NCI-H510A (cell line): ENCODE results near the gene TIPRL.
"Not testable (repeated sequence)": the region's sequence is repeated elsewhere in the genome, so short reads cannot be mapped to it uniquely, and the experiment has no call there.

Experiments used
- DNase-seq: peaks from one replicate; lab custom pipeline; 2025; lab: John Stamatoyannopoulos, UW

TIPRL gene

GRCh38 chr1:168159251-168159650 lies 19.5 kb upstream of the TIPRL start:
- DNase-seq, result no peak

DNA sequence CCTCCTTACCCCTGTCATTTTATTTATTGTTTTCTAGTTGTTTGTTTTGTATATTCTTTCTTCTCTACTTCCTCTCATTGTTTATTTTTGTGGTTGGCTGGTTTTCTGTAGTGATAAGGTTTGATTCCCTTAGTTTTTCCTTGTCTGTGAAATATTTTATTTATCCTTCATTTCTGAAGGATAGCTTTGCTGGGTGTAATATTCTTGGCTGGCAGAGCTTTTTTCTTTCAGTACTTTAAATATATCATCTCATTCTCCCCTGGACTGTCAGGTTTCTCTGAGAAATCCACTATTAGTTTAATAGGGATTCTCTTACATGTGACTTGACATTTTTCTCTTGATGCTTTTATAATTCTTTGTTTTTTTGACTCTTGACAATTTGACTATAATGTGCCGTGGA lies 18.8 kb upstream of the TIPRL start:
- DNase-seq, result no peak

GRCh38 chr1:168161459-168161858 lies 17.3 kb upstream of the TIPRL start:
- DNase-seq, result no peak

DNA sequence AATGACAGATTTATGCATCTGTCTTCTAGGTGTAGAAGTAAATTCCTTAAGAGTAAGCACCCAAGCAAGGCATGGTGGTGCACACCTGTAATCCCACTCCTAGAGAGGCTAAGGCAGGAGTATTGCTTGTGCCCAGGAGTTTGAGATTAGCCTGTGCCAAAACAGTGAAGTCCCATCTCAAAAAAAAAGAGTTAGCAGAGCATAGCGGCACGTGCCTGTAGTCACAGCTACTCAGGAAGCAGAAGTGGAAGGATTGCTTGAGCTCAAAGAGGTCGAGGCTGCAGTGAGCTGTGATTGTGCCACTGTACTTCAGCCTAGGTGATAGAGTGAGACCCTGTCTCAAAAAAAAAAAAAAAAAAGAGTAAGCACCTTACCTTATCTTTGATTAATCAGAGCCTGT lies 15.1 kb upstream of the TIPRL start:
- no peak for DNase-seq

- DNase-seq, result no peak
Measured at GRCh38 chr1:168164771-168165170, 14.0 kb upstream of the TIPRL start.

GRCh38 chr1:168167806-168168205 lies 11.0 kb upstream of the TIPRL start:
- no peak for DNase-seq

DNA sequence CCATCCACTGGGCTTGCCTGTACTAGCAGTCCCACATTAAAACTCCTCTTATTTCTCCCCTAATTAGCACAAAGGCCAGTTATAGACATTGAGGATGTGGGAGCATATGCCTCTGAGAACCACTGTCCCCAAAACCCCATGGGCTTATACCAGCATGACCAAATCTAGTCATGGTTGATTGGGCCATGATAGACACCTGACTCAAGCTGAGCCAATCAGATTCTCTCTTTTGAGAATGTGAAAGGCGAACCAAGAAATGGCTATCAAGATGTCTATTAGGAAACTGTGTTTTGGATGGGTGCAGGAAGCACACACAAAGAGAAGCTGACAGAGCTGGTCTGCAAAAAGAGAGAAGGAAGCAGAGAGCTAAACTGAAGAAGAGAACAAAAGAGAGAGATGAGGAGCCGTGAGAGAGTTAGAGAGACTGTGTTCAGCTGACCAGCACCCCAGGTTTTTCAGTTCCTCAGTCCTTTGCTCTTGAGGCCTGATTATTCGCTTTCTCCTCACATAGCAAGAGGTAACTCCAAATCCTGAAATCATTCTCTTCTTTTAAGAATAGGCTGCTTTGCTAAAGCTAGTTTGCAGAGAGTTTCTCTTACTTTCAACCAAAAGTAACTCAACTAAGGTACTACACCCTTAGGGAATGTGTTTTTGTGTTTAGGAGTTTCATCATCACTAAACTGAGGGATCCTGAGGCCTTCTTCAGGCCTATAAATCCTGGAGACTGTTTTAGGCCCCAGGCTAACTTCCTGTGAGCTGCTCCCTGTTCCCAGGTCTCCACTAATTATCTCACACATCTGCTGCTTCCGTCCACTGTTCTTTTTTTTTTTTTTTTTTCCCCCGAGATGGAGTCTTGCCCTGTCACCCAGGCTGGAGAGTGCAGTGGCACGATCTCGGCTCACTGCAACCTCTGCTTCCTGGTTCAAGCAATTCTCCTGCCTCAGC lies 7.9 kb upstream of the TIPRL start:
- DNase-seq, result no peak

GRCh38 chr1:168172250-168172915 lies 6.4 kb upstream of the TIPRL start:
- DNase-seq, result no peak

DNA sequence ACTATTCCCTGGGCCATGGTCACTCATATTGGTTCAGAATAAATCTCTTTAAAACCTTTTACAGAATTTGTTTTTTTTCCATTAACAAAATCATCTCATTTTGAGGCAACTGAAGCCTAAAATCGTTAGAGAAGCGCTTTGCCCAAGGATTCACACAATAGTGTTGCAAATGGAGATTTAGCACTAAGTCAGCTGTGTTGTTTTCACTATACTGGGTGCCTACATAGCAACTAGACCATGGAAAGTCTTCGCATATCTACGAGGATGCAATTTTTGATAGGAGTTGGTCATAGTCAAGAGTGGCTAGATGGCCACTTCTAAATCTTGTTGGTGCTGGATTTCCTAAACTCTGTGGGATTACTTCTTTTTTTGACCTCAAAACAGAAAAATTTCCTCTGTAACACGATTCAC lies 530 bp upstream of the TIPRL start:
- DNase-seq, result no peak

DNA sequence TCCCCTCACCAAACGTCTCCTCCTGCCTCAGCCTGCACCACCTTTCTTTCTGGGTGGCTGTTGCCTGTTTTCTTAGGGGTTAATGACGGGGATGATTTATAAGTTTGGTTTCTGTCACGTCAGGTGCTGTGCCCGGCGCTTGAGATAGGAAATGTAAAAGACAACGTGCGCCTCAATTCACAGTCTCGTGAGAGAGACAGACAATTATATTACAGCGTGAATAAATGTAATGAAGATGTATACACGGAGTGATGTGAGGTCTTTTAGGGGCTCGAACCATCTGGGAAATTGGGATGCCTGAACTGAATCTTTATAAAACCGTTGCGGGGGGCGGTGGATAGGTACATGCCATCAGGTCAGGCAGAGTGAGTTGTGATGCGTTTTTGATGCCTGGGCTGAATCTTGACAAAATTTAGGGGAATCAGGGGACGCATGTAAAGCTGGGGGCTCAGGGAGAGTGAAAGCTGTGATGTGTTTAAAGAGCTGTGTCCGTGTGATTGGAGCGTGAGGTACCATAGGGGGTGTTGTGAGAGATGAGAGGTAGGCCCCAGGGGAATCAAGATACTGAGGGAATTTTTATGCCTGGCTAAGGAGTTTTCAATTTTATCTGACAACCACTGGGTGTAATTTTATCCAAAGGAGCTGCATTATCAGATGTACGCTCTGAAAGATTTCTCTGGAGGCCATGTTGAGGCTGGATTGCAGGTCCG lies 831 bp downstream of the TIPRL start:
- no peak for DNase-seq

DNA sequence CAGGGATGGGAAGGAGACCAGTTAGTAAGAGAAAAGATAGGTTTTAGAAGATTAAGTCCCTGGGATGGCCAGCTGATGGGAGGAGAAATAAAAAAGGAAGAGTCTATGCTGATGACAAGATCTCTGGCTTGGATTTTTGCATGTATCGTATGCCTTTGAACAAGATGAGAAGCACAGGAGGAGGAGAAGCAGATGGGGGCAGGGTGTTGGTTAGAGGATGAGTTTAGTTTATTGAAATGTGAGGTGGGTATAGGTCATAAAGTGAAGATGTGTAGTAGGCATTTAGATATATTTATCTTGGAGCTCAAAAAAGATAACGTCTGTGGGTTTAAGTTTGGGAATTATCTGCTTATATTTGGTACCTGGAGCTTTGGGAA lies 1.4 kb downstream of the TIPRL start:
- DNase-seq, result no peak

DNA sequence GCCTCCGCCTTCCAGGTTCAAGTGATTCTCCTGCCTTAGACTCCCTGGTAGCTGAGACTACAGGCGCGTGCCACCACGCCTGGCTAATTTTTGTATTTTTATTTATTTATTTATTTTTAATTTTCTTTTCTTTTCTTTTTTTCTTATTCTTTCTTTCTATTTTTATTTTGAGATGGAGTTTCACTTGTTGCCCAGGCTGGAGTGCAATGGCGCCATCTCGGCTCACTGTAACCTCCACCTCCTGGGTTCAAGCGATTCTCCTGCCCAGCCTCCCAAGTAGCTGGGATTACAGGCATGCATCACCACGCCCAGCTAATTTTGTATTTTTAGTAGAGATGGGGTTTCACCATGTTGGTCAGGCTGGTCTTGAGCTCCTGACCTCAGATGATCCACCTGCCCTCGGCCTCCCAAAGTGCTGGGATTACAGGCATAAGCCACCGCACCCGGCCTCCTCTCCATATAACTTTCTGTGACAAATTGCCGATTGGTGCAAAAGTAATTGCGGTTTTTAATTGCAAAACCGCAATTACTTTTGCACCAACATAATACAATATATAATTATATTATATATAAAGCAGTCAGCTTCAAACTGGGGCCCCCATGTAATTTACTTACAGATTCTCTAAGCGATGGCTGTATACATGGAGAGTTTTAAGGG lies 2.4 kb downstream of the TIPRL start:
- not testable (repeated sequence) for DNase-seq

DNA sequence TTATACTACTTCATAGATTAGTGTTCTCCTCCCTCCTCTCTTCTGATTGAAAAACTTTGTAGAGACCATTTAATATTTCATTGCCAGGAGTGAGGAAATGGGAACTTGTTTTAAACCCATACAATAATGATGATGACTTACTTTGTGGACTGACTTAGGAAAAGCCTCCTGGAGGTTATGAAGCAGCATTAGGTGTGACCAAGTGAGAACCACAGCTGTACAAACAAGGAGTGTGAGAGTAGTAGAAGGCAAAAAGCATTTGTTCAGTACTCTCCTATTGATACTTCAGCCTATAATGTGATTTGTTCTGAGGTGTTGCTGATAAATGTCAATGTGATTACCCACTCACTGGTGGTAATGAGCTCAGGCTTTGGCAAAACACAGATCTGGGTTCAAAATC lies 8.4 kb downstream of the TIPRL start:
- peak; percentile 54 for DNase-seq

DNA sequence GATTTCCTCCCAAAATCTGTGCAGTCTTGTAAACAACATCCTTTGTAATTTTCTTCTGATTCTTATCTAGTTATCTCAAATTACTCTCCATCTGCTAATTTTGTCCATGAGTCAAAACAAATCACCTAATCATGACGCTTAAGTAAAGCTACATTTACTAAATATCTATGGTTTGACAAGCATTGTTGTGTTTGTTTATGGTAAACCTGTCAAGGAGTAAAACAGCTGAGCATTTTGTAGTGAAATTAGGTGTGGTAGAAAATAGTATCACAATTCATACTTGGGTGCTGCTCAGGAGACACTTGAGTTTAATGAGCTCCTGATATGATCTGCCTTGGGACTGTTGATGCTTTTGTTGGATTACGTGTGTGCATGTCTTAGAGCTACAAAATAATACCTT lies 11.6 kb downstream of the TIPRL start:
- DNase-seq, result no peak

DNA sequence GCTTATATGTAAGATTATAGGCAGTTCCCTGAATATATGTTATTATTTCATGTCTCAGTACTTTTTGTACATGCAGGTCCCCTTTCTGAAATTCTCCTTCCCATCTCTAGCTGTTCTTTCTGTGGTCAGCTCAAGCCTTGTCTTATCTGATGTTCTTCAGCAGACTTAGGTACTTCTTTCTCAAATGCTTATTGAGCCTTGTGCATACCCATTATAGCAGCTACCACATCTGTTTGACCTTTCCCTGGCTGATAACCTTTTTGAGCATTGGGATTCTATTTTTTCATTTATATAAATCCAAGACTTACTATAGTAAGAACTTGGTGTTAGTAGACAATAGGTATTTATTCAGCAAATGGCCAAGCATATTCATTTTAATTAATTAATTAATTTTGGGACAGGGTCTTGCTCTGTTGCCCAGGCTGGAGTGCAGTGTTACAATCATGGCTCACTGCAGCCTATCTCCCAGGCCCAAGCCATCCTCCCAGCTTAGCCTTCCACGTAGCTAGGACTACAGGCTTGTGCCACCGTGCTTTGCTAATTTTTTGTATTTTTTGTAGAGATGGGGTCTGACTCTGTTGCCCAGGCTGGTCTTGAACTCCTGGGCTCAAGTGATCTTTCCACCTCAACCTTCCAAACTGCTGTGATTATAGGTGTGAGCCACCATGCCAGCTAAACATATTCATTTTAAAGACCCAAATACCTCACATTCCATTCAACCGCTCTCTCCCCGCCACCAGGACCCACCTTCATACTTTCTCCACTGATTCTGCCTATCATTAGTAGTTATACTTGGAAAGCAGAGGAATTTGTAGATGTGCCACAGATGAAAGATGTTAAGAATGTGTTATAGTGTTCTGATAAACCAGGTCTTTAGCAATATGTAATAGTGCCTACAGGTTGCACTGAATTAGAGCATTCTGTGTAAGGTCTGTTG lies 16.7 kb downstream of the TIPRL start:
- DNase-seq, result no peak

- no peak for DNase-seq
Measured at GRCh38 chr1:168199056-168199455, 20.3 kb downstream of the TIPRL start.

DNA sequence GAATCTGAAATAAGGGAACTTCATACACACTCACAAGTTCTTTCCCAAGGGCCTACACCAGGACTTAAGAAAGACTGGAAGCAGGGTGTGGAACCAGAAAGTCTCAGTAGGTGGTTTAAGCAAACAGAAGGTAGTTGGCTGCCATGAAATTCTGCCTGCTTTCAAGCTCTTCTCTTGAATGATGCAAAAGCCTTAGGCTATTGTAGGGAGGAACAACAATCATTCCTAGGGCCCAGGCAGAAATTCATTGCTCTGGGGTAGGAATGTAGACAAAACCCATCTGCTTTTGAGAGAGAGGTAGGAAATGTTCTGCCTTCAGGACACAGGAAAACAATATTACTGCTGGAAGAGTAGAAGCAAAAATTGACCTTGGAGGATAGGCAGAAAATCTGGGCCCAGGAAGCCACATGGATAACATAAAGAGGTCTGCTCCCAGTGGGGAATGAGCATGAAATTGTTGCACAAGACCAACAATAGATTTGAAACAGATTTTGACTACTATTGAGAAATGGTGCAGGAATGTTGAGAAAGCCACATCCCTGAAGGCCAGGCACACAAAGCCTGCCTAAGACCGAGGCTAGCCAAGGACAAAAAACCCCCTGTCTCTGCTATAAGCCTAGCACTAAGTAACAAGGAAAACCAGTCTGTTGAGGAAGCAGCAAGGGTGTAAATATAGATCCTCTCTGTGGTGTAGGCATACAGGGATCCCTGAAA lies 24.3 kb downstream of the TIPRL start:
- DNase-seq, result no peak

DNA sequence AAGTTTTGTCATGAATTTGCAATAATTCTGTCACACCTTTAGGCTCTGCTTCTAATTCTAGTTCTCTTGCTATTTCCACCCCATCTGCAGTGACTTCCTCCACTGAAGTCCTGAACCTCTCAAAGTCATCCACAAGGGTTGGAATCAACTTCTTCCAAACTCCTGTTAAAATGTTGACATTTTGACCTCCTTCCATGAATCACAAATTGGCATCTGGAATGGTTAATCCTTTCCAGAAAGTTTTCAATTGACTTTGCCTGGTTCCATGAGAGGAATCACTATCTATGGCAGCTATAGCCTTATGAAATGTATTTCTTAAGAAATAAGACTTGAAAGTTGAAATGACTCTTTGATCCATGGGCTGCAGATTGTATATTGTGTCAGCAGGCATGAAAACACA lies 27.3 kb downstream of the TIPRL start:
- DNase-seq, result no peak

DNA sequence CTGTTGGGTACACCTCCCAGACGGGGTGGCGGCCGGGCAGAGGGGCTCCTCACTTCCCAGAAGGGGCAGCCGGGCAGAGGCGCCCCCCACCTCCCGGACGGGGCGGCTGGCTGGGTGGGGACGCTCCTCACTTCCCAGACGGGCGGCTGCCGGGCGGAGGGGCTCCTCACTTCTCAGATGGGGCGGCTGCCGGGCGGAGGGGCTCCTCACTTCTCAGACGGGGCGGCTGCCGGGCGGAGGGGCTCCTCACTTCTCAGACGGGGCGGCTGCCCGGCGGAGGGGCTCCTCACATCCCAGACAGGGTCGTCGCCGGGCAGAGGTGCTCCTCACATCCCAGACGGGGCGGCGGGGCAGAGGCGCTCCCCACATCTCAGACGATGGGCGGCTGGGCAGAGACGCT lies 28.9 kb downstream of the TIPRL start:
- DNase-seq, result not testable (repeated sequence)

GRCh38 chr1:168210312-168210711 lies 31.6 kb downstream of the TIPRL start:
- no peak for DNase-seq

GRCh38 chr1:168213349-168213748 lies 34.6 kb downstream of the TIPRL start:
- no peak for DNase-seq
